Activated T-cell treated with anti-CD3 and anti-CD28 coated beads, Interleukin-2, amount 50 U/mL, for 72 hours (primary cell): ENCODE data around the gene PTEN. TPM values are rescaled to one million over a fixed set of nuclear protein-coding genes. Genes with fewer than 3 reads are reported as not detected.
"Not testable (repeated sequence)": the region's sequence is repeated elsewhere in the genome, so short reads cannot be mapped to it uniquely, and the experiment has no call there.

Experiments
- ATAC-seq, 2 donors: fragments of 150-1000 bp; cut with Tn5 transposase; replicated peaks in 1 of 2; 2 replicates each; pipeline ENCODE4 v1.10.0; 2021; ENCODE audit warnings: moderate library complexity in 2 of 2, mild to moderate bottlenecking in 1 of 2
- DNase-seq, 2 donors: peaks; one replicate each; pipeline ENCODE4 v3.0.0; 2021 to 2022; ENCODE audit warnings: mixed read lengths in 1 of 2
- H3K27ac Mint-ChIP-seq: one replicate; pipeline ENCODE4 v1.8.0; 2022; ENCODE audit warnings: mild to moderate bottlenecking, moderate library complexity, mixed read lengths
- H3K27me3 Mint-ChIP-seq: one replicate; pipeline ENCODE4 v1.8.0; 2022; ENCODE audit warnings: low read depth, mixed read lengths
- H3K36me3 Mint-ChIP-seq, 2 donors: one replicate each; pipeline ENCODE4 v1.8.0; 2022; ENCODE audit warnings: mixed read lengths in 2 of 2, mild to moderate bottlenecking in 1 of 2; ENCODE audit not compliant: insufficient read depth in 2 of 2
- H3K4me1 Mint-ChIP-seq: one replicate; pipeline ENCODE4 v1.8.0; 2022; ENCODE audit warnings: low read depth, mixed read lengths
- H3K4me3 Mint-ChIP-seq, 2 donors: one replicate each; pipeline ENCODE4 v1.8.0; 2022; ENCODE audit warnings: mild to moderate bottlenecking in 2 of 2, mixed read lengths in 2 of 2, moderate library complexity in 2 of 2
- H3K9me3 Mint-ChIP-seq, 2 donors: one replicate each; pipeline ENCODE4 v1.8.0; 2022; ENCODE audit warnings: mixed read lengths in 2 of 2
- total RNA-seq, 2 donors: library from RNA; stranded (reverse); gene quantifications; one replicate each; pipeline ENCODE4 v1.2.3, GENCODE V29; 2022

Gene PTEN
- total RNA-seq, 2 donors from 2014 or later, result 64.9 to 71.6 TPM

DNA sequence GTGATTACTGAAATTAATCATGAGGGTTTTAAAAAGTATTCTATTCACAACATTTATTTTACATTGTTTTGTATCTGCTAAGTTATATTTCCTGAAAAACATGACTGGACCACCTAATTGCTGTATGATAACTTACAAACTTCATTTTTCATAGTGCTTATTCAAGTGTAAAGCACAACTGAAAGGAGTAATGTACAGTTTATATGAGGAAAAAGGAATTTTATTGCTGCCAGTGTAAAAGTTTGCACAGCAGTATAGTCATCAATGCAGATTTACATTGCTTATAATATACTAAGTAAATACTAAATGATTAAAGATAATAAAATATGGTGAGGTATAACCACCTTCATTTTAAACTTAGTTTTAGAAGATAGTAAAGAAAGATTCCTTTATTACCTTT, 4.0 kb downstream of the PTEN start:
- ATAC-seq, result no peak
- DNase-seq, result no peak
- H3K27ac Mint-ChIP-seq, result no peak overlapping the region
- no peaks in the 10 kb centered on the region for H3K9me3 Mint-ChIP-seq
- H3K27me3 Mint-ChIP-seq, result no peaks in the 10 kb centered on the region
- H3K4me1 Mint-ChIP-seq, result peaks cover 50% of the 10 kb centered on the region
- H3K36me3 Mint-ChIP-seq, result peaks cover 17 to 25% of the 10 kb centered on the region in 2 donors
- peak overlapping the region; percentile 92 to 100 for H3K4me3 Mint-ChIP-seq

DNA sequence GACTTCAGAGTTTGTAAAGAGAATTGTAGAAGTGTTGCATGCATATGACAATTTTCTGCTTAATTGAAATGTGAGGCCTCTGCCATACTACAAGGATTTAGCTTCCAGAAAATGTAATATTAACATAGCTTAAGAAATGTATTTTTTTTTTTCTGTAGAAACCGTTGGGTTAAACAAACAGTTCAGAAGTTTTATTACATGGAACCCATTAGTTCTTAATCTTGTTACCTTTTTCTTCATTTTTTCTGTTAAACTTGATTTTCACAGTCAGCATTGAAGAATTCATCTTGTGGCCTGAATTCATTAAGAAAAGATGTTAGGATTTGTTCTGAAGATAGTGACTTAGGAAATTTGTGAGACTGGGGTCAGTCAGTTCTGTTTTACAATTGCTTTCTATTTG, 4.9 kb downstream of the PTEN start:
- Mint-ChIP-seq H3K27ac (no peak overlapping the region), H3K27me3 (no peaks in the 10 kb centered on the region), H3K36me3 (peaks cover 14 to 23% of the 10 kb centered on the region in 2 donors), H3K4me1 (peaks cover 58% of the 10 kb centered on the region), H3K4me3 (peak overlapping the region; percentile 61 to 70), H3K9me3 (no peaks in the 10 kb centered on the region)
- no peak for ATAC-seq
- no peak for DNase-seq

DNA sequence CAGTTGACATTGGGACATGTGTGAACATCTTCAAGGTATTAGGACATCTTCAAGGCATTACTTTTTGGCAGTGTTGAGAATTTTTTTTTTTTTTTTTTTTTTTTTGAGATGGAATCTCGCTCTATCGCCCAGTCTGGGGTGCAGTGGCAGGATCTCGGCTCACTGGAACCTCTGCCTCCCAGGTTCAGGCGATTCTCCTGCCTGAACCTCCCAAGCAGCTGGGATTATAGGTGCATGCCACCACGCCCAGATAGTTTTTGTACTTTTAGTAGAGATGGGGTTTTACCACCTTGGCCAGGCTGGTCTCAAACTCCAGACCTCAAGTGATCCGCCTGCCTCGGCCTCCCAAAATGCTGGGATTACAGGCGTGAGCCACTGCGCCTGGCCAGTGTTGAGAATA, 5.7 kb downstream of the PTEN start:
- not testable (repeated sequence) for H3K9me3 Mint-ChIP-seq
- H3K4me1 Mint-ChIP-seq, result peaks cover 67% of the 10 kb centered on the region
- H3K36me3 Mint-ChIP-seq, result peaks cover 14 to 23% of the 10 kb centered on the region in 2 donors

DNA sequence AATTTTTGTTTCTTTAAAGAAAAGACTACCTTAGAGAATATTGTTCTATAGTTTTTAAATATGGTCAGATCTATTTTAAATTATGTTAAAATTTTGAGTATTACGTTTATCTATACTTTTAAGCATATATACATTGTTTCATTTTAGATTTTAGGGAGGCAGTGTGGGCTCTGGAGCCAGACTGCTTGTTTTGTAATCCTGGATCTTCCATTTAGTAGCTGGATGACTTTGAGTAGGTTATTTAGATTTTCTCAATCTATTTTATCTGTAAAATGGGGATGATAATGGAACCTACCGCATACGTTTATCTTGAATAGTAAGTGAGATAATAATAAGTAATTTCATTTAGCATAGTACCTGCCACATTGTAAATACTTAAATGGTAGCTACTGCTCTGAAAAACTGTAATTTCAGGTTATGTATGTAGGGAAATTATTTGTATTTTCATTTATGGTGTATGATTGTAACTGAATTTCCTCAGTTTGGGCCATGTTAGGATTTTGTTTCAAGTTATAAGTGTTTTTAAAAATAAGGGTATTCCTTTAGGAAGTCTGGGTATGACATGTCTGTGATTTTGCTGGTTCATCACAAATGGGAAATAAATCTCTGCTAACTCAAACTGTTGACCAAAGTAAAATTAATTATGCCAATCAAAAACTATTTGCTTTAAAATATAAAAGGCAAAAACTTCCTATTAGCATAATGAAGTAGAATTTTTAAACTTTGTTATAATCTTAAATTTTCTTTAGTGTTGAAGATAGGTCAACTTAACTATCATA, 6.5 kb downstream of the PTEN start:
- Mint-ChIP-seq H3K36me3 (peaks cover 8 to 16% of the 10 kb centered on the region in 2 donors), H3K27me3 (no peaks in the 10 kb centered on the region), H3K4me3 (no peak overlapping the region), H3K27ac (no peak overlapping the region), H3K9me3 (no peaks in the 10 kb centered on the region), H3K4me1 (peaks cover 72% of the 10 kb centered on the region)
- no peak for DNase-seq
- no peak for ATAC-seq

More for the DNA sequence above, 5.7 kb downstream of the PTEN start:
- not testable (repeated sequence) for H3K27me3 Mint-ChIP-seq, ATAC-seq, H3K27ac Mint-ChIP-seq, DNase-seq
- H3K4me3 Mint-ChIP-seq, result peak overlapping the region; percentile 56 to 70

DNA sequence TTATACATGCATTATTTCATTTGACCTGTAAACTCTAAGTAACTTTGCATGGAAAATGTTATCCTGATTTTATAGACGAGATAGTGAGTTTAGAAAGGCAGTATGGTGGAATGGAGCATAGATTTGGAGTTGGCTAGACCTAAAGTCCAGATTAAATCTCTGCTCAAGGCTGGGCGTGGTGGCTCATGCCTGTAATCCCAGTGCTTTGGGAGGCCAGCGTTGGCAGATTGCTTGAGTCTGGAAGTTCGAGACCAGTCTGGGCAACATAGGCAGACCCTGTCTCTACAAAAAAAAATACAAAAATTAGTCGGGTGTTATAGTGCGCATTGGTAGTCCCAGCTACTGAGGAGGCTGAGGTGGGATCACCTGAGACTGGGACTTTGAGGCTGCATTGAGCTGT, 9.4 kb downstream of the PTEN start:
- Mint-ChIP-seq H3K27ac (no peak overlapping the region), H3K9me3 (no peaks in the 10 kb centered on the region), H3K4me3 (no peak overlapping the region), H3K36me3 (peaks cover 0 to 3% of the 10 kb centered on the region in 2 donors), H3K27me3 (no peaks in the 10 kb centered on the region), H3K4me1 (peaks cover 58% of the 10 kb centered on the region)
- DNase-seq (no peak), ATAC-seq (no peak)

DNA sequence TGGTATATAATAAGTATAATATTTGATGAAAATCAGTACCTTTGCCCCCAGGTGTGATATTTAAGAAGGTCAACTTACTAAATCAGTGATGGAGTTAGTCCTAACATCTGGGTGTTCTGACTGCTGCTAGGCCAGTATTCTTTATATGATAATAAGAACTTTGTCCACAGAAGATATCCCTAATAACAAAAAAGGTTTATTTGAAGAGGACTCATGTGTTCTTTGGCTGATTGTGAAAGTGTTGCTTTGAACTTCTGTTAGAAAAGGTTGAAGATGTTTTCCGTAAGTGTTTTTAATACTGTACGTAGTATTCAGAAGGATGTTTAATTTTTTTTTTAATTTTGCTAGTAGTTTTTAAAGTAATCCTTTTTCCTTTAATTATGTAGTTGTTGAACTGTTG, 10.2 kb downstream of the PTEN start:
- Mint-ChIP-seq H3K36me3 (peaks cover 0 to 2% of the 10 kb centered on the region in 2 donors), H3K27me3 (no peaks in the 10 kb centered on the region), H3K27ac (no peak overlapping the region), H3K9me3 (no peaks in the 10 kb centered on the region), H3K4me1 (peaks cover 55% of the 10 kb centered on the region), H3K4me3 (no peak overlapping the region)
- DNase-seq (no peak), ATAC-seq (no peak)

DNA sequence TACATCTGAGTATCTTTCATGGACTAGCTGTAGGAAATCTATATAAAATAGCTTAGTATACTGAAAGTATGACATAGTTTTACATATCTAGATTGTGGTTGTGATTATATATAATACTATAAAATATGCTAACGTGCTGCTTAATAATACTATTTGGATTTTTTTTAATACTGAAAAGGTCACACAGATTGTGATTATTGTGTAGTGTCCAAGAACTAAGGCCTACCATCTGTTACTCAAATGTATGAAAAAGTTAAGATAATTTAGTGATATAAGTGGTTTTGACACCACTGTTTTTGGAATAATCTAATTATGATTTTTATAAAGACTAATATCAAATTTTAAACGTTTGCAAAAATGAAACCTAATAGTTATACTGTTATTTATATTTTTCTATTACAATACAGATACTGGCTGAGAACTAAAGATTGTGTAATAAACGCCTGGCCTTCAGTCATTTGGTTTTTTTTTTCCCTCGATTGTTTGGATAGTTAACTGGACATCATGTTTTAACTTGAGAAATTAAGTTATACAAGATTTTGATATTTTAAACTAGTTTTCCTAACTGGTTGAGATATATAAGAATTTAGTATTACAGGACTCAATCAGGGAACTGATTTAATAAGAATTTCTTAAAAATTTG, 12.6 kb downstream of the PTEN start:
- no peak for ATAC-seq
- Mint-ChIP-seq H3K27me3 (no peaks in the 10 kb centered on the region), H3K4me3 (no peak overlapping the region), H3K9me3 (no peaks in the 10 kb centered on the region), H3K27ac (no peak overlapping the region), H3K36me3 (peaks cover 3 to 12% of the 10 kb centered on the region in 2 donors), H3K4me1 (peaks cover 54% of the 10 kb centered on the region)
- no peak for DNase-seq

DNA sequence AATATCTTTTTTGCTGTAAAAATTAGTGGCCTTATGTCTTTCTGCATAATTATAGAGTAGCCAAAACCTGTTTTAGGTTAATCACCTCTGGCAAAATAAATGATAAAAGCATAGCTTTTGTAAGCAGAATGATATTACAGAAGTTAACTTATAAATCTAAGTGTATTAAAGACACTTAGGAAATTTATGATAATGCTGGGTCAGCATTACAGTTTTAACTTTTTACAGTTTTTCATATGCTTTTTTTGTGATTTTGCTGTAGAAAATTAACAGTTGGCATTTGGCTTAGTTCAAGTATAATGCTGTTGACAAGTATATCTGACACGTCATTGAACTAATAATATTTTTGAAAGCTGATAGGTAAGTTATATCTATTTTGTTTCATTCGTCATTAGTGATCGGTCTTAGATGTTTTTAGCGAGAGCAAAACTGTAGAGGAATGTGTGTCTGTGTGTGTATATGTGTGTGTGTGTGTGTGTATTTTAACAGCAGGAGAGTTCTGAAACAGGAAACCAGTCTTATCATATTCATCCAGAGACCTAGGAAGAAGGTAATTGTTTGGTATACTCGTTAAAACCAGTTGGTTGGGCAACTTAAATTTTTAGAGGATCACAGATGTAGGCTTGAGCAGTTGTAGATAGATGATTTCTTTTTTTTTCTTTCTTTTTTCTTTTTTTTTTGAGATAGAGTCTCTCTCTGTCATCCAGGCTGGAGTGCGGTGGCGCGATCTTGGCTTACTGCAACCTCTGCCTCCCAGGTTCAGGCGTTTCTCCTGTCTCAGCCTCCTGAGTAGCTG, 15.4 kb downstream of the PTEN start:
- no peaks in the 10 kb centered on the region for H3K27me3 Mint-ChIP-seq
- H3K4me1 Mint-ChIP-seq, result peaks cover 58% of the 10 kb centered on the region
- H3K4me3 Mint-ChIP-seq, result no peak overlapping the region
- peak overlapping the region; percentile 2 for H3K27ac Mint-ChIP-seq
- H3K9me3 Mint-ChIP-seq, result no peaks in the 10 kb centered on the region
- ATAC-seq (no peak), DNase-seq (no peak)
- H3K36me3 Mint-ChIP-seq, result peaks cover 9 to 20% of the 10 kb centered on the region in 2 donors

DNA sequence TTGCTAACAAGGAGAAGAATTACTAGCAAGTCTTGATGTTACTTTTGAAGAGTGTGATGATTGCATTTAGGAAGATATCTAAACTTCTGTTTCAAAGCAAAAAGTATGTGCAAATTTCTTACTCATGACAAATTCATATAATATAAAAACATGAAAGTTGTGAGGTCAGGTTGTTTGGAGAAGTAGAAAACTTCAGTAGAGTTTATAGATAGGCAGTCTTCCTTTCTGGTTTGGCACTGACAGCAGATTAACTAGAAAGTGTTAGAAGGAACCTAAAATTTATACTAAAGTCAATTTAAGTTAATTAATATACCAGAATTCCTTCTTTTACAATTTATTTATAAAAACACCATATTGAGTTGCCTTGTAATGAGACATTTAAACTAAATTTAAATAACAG, 16.9 kb downstream of the PTEN start:
- Mint-ChIP-seq H3K27ac (no peak overlapping the region), H3K4me1 (peaks cover 46% of the 10 kb centered on the region), H3K4me3 (no peak overlapping the region), H3K27me3 (no peaks in the 10 kb centered on the region), H3K36me3 (peaks cover 9 to 20% of the 10 kb centered on the region in 2 donors), H3K9me3 (no peaks in the 10 kb centered on the region)
- ATAC-seq (no peak), DNase-seq (no peak)

DNA sequence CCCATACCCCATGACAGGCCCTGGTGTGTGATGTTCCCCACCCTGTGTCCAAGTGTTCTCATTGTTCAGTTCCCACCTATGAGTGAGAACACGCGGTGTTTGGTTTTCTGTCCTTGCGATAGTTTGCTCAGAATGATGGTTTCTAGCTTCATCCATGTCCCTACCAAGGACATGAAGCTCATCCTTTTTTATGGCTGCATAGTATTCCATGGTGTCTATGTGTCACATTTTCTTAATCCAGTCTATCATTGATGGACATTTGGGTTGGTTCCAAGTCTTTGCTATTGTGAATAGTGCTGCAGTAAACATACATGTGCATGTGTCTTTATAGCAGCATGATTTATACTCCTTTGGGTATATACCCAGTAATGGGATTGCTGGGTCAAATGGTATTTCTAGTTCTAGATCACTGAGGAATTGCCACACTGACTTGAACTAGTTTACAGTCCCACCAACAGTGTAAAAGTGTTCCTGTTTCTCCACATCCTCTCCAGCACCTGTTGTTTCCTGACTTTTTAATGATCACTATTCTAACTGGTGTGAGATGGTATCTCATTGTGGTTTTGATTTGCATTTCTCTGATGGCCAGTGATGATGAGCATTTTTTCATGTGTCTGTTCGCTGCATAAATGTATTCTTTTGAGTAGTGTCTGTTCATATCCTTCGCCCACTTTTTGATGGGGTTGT, 18.1 kb downstream of the PTEN start:
- DNase-seq, H3K27me3 Mint-ChIP-seq, H3K9me3 Mint-ChIP-seq, H3K27ac Mint-ChIP-seq, ATAC-seq: not testable (repeated sequence)
- Mint-ChIP-seq H3K4me3 (peak overlapping the region in 1 of 2 donors; percentile 5), H3K36me3 (peaks cover 14 to 27% of the 10 kb centered on the region in 2 donors), H3K4me1 (peaks cover 43% of the 10 kb centered on the region)

DNA sequence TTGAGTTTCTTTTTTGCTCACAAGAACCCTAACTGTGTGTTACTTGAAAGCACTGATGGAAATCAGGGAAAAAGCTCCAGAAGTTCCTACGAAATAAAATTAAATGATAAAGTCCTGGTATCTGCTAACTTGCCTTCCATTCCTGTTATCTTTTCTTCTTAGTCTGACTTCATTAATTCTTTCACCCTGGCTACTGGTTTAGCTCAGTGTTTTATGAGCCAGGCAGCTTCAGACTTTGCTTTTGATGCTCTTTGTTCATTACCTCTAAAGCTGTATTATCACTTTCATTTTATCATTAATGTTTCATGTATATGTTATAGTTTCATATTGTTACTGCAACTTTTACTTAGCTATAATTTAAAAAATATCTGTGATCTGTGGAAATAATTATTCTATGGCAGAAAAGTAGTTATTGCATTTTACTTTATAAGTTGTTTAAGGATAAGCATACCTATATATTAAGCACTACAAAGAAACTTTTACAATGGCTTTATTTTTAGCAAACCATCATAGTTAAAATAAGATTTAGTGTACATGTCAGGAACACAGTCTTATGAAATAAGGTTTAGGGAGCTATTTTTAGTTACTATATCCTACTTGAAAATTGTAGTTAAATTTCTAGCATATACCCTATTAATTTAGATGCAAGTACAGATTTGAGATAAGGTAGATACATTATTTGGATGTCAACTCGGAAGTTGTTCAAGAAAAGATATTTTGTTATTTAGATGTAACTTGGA, 19.3 kb downstream of the PTEN start:
- Mint-ChIP-seq H3K4me3 (no peak overlapping the region), H3K36me3 (peaks cover 23 to 35% of the 10 kb centered on the region in 2 donors), H3K9me3 (peaks cover 5 to 6% of the 10 kb centered on the region in 2 donors), H3K27ac (no peak overlapping the region), H3K4me1 (peaks cover 42% of the 10 kb centered on the region), H3K27me3 (no peaks in the 10 kb centered on the region)
- ATAC-seq, result no peak
- DNase-seq, result no peak

DNA sequence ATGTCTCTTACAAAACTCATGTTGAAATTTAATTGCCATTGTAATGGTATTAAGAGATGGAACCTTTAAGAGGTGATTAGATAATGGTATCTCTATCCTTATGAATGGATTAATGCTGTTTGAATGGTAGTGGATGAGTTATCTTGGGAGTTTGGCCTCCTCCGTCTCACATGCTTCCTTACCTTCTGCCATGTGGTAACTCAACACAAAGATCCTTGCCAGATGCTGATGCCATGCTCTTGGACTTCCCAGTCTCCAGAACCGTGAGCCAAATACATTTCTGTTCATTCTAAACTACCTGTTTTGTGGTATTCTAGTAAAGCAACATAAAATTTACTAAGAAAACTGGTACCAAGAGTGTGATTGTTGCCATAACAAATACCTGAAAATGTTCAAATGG, 23.2 kb downstream of the PTEN start:
- H3K27ac Mint-ChIP-seq, result no peak overlapping the region
- peaks cover 22% of the 10 kb centered on the region for H3K4me1 Mint-ChIP-seq
- no peak overlapping the region for H3K4me3 Mint-ChIP-seq
- H3K27me3 Mint-ChIP-seq, result no peaks in the 10 kb centered on the region
- no peak for DNase-seq
- peaks cover 17 to 25% of the 10 kb centered on the region in 2 donors for H3K36me3 Mint-ChIP-seq
- no peak for ATAC-seq
- H3K9me3 Mint-ChIP-seq, result peaks cover 5 to 6% of the 10 kb centered on the region in 2 donors
